Superior temporal gyrus (tissue), 1 donor: ENCODE data around the gene ROBO4.

ENCODE experiments used
- DNase-seq: peaks from one replicate; pipeline ENCODE4 v3.0.0-alpha.2; 2016; ENCODE audit errors: extremely low spot score

The ROBO4 gene

GRCh38 chr11:124919898-124920297, 22.2 kb upstream of the ROBO4 start:
- no peak for DNase-seq

- no peak for DNase-seq
These were observed 21.3 kb upstream of the ROBO4 start, which contains the start of gene HEPN1 for GRCh38 chr11:124918950-124919349. HEPN1 (plus strand) TSS chr11:124919250.

DNA sequence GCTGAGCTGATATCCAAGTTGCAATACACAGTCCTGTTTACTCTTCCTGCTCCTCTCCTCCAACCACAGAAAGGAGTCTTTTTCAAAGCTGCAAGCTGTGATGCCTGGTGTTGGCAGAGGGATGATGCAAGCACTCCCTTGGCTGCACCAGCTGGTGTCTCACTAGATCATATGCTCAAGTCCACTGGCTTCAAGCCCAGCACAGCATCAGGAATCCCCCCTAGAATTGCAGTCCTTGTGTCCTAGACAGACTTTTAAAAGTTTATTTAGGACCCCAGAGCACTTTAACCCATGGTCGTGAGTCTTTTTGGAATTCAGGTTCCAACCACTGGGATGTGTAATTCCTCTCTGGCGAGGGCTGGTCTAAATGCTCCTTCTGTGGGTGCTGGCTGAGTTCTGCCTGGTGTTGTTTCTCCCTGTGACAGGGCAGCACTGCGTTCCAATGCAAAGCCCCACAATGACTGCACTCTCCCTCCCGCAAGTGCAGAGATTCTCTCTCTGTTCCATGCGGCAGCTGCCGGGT, 19.5 kb upstream of the ROBO4 start:
- peak; percentile 94 for DNase-seq

DNA sequence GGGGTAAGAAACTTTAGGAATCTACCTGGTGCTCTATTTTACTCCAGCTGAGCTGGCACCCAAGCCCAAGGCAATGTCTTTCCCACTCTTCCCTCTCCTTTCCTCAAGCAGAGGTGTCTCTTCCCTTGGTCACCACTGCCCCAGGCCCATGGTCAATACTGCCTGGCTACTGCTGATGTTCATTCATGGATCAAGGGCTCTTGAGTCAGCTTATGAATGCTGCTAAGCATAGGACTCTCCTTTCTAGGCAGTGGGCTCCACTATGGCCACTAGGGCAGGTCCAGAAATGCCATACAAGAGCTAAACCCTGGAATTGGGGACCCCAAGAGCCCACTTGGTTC, 18.7 kb upstream of the ROBO4 start:
- peak; percentile 8 for DNase-seq

DNA sequence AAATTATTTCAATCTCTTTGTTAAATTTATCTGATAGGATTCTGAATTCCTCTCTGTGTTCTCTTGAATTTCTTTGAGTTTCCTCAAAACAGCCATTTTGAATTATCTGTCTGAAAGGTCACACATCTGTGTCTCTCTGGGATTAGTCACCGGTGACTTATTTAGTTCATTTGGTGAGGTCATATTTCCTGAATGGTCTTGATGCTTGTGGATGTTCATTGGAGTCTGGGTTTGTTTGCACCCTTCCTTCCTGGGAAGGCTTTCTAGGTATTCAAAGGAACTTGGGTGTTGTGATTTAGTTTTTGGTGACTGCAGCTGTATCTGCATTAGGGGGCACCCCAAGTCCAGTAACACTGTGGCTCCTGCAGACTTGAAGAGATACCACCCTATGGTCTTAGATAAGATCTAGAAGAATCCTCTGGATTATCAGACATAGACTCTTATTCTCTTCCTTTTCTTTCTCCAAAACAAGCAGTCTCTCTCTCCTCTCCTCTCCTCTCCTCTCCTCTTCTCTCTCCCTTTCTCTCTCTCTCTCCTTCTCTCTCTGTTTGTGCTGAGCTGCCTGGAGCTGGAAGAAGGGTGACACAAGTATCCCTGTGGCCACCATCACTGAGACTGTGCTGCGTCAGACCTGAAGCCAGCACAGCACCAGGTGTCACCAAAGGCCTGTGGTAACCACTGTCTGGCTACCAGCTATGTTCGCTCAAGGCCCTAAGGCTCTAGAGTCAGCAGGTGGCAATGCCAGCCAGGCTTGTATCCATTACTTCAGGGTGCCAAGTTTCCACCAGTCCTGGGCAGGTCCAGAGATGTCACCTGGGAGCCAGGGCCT, 18.1 kb upstream of the ROBO4 start:
- peak; percentile 9 for DNase-seq

DNA sequence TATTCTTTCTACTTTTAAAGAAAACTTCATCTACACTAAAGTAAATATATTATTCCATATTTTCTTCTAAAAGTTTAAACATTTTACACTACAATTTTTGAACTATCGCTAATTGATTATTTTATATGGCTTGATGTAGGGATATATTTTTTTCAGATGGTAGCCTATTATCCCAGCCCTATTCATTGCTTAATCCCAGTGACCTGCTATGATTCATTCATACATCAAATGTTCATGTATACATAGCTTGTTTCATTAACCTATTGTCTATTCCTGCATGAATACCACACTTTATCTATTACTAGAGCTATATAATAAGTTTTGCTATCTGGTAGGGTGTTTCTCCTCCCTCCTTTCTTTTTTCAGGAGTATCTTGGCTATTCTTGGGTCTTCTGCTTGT, 5.0 kb upstream of the ROBO4 start:
- DNase-seq: no peak

DNA sequence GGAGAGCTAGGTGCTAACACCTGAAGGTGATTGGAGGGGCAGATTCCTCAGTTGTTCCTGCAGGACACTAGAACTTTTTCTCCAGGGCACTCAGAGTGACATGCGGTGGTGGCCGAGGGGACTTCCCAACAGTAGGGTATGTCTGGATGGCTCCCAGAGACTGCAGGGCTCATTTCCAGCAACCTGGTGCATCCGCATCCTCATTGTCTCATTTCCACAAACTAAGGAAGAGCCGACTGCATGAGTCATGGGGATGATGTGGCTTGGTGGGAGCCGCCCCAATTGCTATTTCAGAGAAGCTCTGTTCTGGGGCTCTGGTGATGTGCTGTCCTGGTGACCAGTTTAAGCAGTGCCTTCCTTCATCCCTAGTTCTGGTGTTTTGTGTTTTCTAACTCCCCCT, 2.8 kb upstream of the ROBO4 start:
- peak; percentile 23 for DNase-seq

DNA sequence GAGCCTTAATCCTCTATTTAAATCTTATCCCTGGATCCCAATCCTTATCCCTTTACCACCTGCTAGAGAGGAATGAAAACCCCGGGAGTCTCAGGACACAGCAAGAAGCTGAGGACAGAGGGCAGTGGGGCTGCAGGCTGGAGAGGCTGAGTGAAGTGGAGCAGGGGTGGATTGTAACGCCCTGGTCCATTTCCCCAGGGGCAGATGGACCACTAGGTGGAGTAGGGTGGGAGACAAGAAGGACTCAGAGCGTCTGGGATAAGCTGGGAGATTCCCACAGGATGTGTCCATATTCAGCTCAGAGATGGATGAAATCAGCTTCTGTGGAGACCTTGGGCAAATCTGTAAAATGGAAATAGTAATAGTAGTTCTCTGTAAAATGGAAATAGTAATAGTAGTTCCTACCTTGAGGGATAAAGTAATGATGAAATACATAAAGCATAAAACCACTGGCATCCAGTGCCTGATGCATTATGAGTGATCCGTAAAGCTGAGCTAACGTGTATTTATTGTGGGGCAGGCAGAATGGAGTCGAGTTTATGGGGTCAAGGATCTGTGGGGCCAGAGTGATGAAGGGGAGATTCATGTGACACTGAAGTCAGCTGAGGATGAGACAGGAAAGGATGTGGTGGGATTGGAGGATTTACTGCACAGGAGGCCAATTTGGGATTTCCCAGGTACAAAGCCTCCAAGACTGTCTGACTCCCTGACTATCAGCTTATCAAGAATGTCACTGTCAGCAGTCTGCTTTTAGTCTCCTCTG, 1.9 kb upstream of the ROBO4 start:
- no peak for DNase-seq

DNA sequence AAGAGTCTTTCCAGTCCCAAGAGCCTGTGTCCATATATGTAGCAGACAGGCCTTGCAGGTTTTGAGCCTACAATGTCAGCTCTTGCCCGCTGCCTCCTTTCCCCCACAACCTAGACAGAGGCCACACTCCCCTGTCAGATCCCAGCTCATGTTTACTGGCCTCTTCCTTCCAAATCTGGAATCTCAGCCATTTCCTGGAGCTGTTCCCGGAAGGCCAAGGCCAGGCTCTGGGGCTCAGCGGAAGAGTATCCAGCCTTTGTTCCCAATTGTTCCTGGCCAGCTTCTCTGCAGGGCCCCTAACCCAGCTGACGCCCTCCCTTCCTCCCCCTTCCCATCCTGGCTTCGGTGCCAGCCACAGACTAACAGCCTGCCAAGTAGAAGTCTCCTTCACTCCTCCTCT, 1.0 kb upstream of the ROBO4 start:
- DNase-seq: peak; percentile 66

GRCh38 chr11:124898263-124898680, 607 bp upstream of the ROBO4 start:
- DNase-seq: no peak

DNA sequence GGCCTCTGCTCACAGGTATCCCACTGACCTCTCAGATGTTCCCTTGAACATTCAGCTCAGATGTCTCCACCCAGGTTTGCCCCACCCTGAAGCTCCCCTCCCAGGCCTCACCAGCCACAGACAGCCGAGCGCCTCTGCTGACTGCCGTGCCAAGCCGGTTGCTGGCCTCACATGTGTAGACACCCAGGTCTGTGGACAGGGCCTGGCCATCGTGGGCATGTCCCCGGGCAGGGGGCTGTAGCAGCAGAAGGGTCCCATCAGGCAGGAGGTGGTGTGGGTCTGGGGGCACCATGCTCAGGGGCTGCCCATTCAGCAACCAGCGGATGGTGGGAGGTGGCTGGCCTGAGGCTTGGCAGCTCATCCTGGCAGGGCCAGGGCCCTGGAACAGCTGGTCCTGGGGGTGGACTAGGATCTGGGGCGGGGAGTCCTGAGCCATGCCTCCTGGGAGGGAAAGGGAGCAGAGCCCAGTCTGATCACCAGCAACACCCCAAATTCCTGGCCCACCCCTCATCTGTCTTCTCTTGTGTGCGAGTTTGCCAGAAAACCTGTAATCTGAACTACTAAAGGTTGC, 759 bp downstream of the ROBO4 start:
- DNase-seq: no peak

DNA sequence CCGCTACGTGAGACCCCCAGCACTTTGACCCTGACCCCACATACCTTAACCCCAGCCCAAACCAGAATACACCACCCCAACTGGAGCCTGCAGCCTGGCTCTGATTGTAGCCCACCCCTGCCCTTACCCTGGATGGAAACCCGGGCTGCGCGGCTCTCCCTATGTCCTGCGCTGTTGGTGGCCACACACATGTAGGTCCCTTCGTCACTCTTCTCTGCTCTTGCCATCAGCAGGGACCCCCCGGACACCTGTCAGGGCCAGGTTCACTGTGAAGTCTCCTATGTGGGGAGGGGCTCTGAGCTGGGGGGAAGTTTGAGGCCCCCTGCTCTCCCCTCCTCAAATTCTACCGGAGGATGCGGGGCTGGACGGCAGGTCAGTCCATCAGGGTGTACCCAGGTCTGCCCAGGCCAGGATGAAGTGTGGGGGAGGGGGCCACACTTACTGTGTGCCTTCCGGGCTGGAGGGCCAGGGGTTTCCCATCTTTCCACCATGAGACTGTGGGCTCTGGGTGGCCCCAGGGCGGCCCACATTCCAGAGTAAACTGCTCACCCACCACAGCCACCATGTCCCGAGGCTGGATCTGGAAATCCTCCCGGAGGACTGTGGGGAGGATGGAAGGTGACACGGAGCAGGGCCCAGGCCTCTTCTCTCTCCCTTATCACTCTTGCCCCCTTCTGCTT, 1.5 kb downstream of the ROBO4 start:
- no peak for DNase-seq

DNA sequence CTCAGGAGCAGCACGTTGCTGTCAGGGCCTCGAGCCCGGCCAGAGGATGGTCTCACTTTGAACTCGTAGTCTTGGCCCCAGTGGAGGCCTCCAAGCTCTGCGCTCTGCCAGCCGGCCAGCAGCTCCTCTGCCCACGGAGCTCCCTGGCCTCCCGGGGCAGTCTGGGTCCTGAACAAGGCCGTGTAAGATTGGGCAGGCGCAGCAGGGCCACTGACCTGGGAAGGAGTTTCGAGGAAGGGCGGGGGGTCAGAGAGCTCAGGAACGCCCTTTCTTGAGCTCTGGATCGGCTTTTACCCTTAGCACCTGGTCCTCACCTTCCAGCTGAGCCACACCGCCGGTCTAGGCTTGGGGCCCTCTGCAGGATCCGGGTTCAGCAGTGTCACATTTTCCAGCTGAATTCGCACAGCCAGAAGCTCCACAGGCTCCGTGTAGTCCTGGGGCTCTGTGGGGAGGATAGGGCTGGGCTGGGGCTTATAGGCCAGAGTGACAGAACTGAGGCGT, 2.1 kb downstream of the ROBO4 start:
- no peak for DNase-seq

GRCh38 chr11:124894606-124895430, 2.8 kb downstream of the ROBO4 start:
- no peak for DNase-seq

GRCh38 chr11:124893781-124894401, 3.8 kb downstream of the ROBO4 start:
- DNase-seq: no peak

GRCh38 chr11:124892750-124893454, 4.8 kb downstream of the ROBO4 start:
- DNase-seq: no peak

GRCh38 chr11:124892146-124892545, 5.5 kb downstream of the ROBO4 start:
- no peak for DNase-seq

DNA sequence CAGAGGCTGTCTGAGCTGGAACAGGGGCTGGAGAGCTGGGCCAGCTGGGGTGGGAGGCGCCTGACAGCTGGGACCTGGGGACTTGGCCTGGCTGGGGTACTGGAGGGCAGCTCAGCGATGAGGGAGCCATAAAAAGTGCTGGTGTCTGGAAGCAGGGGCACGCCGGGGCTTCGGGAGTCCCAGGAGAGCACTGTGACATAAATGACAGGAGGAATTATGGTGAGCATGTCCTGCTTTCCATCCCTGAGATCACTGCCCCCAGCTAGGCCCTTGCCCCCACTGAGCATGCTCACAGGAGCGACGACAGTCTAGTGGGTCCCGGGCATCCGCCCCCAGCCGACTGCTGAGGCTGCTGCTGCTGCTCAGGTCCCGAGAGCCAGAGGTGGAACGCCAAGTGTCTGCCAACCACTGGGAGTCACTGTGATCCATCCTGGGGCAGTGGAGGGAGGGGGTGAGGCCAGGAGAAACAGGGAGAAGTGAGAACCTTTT, 6.2 kb downstream of the ROBO4 start:
- no peak for DNase-seq

- DNase-seq: no peak
These were observed 6.8 kb downstream of the ROBO4 start for GRCh38 chr11:124890683-124891372.
